GM12878 (cell line): Measurements from ENCODE around the gene RPL37A. TPM values are rescaled to one million over a fixed set of nuclear protein-coding genes. Genes with fewer than 3 reads are reported as not detected.
A peak's percentile ranks its signal among the peaks of the same experiment; 100 is the strongest.

Source experiments
- ATAC-seq: fragments of 200-7000 bp; cut with Tn5 transposase; 3 replicates; pipeline ENCODE4 v1.9.1; 2020; ENCODE audit warnings: mild to moderate bottlenecking, moderate library complexity
- BruUV-seq: library from RNA; stranded (reverse); fragments of 400-500 nt; replicated peaks from 2 replicates; lab custom pipeline; 2021; lab: Mats Ljungman, UMichigan
- CTCF ChIA-PET: fragments of 300-600 bp; sonication (Branson Sonifier 250); formaldehyde crosslinking; extraction: SDS; loops from one replicate; lab custom pipeline; 2021; ENCODE audit warnings: inconsistent platforms; lab: Yijun Ruan, JAX
- POLR2A ChIA-PET: fragments of 350-600 bp; formaldehyde crosslinking; extraction: SDS; loops from one replicate; lab custom pipeline; 2021; ENCODE audit warnings: inconsistent platforms; lab: Charles Lee
- RAD21 ChIA-PET: fragments of 300-600 bp; sonication (Branson Sonifier 250); formaldehyde crosslinking; loops from one replicate; lab custom pipeline; 2023; ENCODE audit warnings: antibody characterized with exemption; ENCODE audit not compliant: unreplicated experiment; lab: Charles Lee
- SMC1A ChIA-PET: fragments of 300-600 bp; sonication (Branson Sonifier 250); formaldehyde crosslinking; loops from one replicate; lab custom pipeline; 2023; ENCODE audit not compliant: unreplicated experiment, uncharacterized antibody; lab: Charles Lee
- DNase-seq: peaks from one replicate; pipeline ENCODE4 v3.0.0-alpha.2; 2011; ENCODE audit warnings: low read depth, low spot score
- FAIRE-seq: peaks from 3 replicates; lab custom pipeline; 2011; peaks lifted over from hg19 to GRCh38; lab: Jason Lieb, UNC
- H2AFZ ChIP-seq: 2 replicates; pipeline ENCODE4 v1.6.0; 2011; ENCODE audit warnings: low read depth, low read length, control low read depth; ENCODE audit not compliant: control insufficient read depth
- H3K27ac ChIP-seq: 2 replicates; pipeline ENCODE4 v1.5.1; 2011; ENCODE audit warnings: control low read depth; ENCODE audit not compliant: control insufficient read depth, insufficient read depth
- H3K27me3 ChIP-seq, 2 experiments: replicated peaks in 1 of 2; 2 replicates each; pipeline versions ENCODE4 v1.6.0 to v1.6.1; 2011; ENCODE audit warnings: low read length in 1 of 2; ENCODE audit not compliant: control insufficient read depth in 2 of 2, insufficient read depth in 2 of 2
- H3K36me3 ChIP-seq, 2 experiments: 2 replicates each; pipeline ENCODE4 v1.5.1; 2011; ENCODE audit warnings: low read length in 1 of 2; ENCODE audit not compliant: control insufficient read depth in 2 of 2, insufficient read depth in 2 of 2
- H3K4me1 ChIP-seq: 2 replicates; pipeline ENCODE4 v1.6.1; 2011; ENCODE audit warnings: mild to moderate bottlenecking, low read length, moderate library complexity, mixed read lengths; ENCODE audit not compliant: control insufficient read depth, insufficient read depth
- H3K4me2 ChIP-seq: 2 replicates; pipeline ENCODE4 v1.6.0; 2011; ENCODE audit warnings: control low read depth; ENCODE audit not compliant: control insufficient read depth, insufficient read depth
- H3K4me3 ChIP-seq: fragments of 200-600 bp; sonication (generic); 2 replicates; pipeline ENCODE4 v1.5.1; 2016
- H3K79me2 ChIP-seq: 2 replicates; pipeline ENCODE4 v1.6.0; 2011; ENCODE audit warnings: low read length; ENCODE audit not compliant: control insufficient read depth, insufficient read depth
- H3K9ac ChIP-seq: 2 replicates; pipeline ENCODE4 v1.8.0; 2011; ENCODE audit warnings: low read length, control low read depth, mixed read lengths; ENCODE audit not compliant: control insufficient read depth, insufficient read depth
- H3K9me3 ChIP-seq: replicated peaks from 3 replicates; pipeline ENCODE4 v1.5.1; 2011; ENCODE audit warnings: mild to moderate bottlenecking, low read length; ENCODE audit not compliant: control insufficient read depth, insufficient read depth
- H4K20me1 ChIP-seq: 2 replicates; pipeline ENCODE4 v1.6.0; 2011; ENCODE audit not compliant: control insufficient read depth, insufficient read depth
- ATF7 ChIP-seq: fragments of 450-650 bp; IDR thresholded peaks from 2 replicates; pipeline ENCODE4 v1.6.1; 2016; ENCODE audit warnings: low read depth, mild to moderate bottlenecking
- BRCA1 ChIP-seq: IDR thresholded peaks from 2 replicates; pipeline ENCODE4 v1.6.1; 2011; ENCODE audit warnings: low read depth, low read length, improper control_type of control experiment
- DPF2 ChIP-seq: fragments of 450-650 bp; IDR thresholded peaks from 2 replicates; pipeline ENCODE4 v1.6.1; 2017; ENCODE audit warnings: mild to moderate bottlenecking
- E4F1 ChIP-seq: fragments of 450-650 bp; IDR thresholded peaks from 2 replicates; pipeline ENCODE4 v1.6.1; 2018; ENCODE audit warnings: borderline replicate concordance, mild to moderate bottlenecking; ENCODE audit not compliant: partially characterized antibody
- GABPA ChIP-seq: IDR thresholded peaks from 2 replicates; pipeline ENCODE4 v1.6.1; 2014; ENCODE audit warnings: antibody characterized with exemption, low read depth, mild to moderate bottlenecking, inconsistent platforms
- HDAC6 ChIP-seq: fragments of 200-600 bp; sonication (generic); IDR thresholded peaks from one replicate; pipeline ENCODE4 v1.8.0; 2017; ENCODE audit warnings: antibody characterized with exemption; ENCODE audit not compliant: unreplicated experiment
- IRF5 ChIP-seq: fragments of 450-650 bp; IDR thresholded peaks from 2 replicates; pipeline ENCODE4 v1.6.1; 2017; ENCODE audit warnings: borderline replicate concordance
- LARP7 ChIP-seq: fragments of 450-650 bp; IDR thresholded peaks from 2 replicates; pipeline ENCODE4 v1.6.1; 2017; ENCODE audit warnings: mild to moderate bottlenecking
- MTA2 ChIP-seq: fragments of 450-650 bp; IDR thresholded peaks from 2 replicates; pipeline ENCODE4 v1.6.1; 2016; ENCODE audit warnings: low read depth, mild to moderate bottlenecking, moderate library complexity
- NR2C1 ChIP-seq: fragments of 450-650 bp; IDR thresholded peaks from 2 replicates; pipeline ENCODE4 v1.6.1; 2017; ENCODE audit warnings: antibody characterized with exemption, mild to moderate bottlenecking, moderate library complexity
- SREBF2 ChIP-seq: IDR thresholded peaks from 2 replicates; pipeline ENCODE4 v1.6.1; 2012; ENCODE audit warnings: mild to moderate bottlenecking, low read length
- ZBTB4 ChIP-seq: fragments of 450-650 bp; formaldehyde crosslinking; IDR thresholded peaks from 2 replicates; pipeline ENCODE4 v1.4.0; 2022; ENCODE audit warnings: mild to moderate bottlenecking, moderate library complexity
- ZZZ3 ChIP-seq: IDR thresholded peaks from 2 replicates; pipeline ENCODE4 v1.6.1; 2011; ENCODE audit warnings: low read depth; ENCODE audit not compliant: control insufficient read depth, insufficient read length
- WGBS: methylation state at CpG from one replicate; pipeline ENCODE4 v1.1.6; 2016; ENCODE audit warnings: low lambda C conversion rate; ENCODE audit not compliant: insufficient replicate concordance, insufficient coverage; ENCODE audit errors: missing lambda C conversion rate; 5-methylcytosine and 5-hydroxymethylcytosine counted together
- in situ Hi-C: fragments of 300-500 bp; cut with MboI; formaldehyde crosslinking; loops from 9 replicates; pipeline ENCODE4 v1.14.3; 2018; ENCODE audit warnings: mixed read lengths
- intact Hi-C: fragments of 100-400 bp; cut with micrococcal nuclease; formaldehyde crosslinking; loops from one replicate; pipeline ENCODE4 v1.14.2; 2022; ENCODE audit not compliant: unreplicated experiment
- polyA plus RNA-seq, 11 experiments: library from polyadenylated mRNA; depleted of rRNA in 4 of 11; unstranded in 6 of 11; stranded (reverse) in 5 of 11; fragments of >200 nt; fragmentation: Nextera tagmentation in 4 of 11; fragmentation: Illumina TruSeq in 1 of 11; extraction: Ambion mirVana in 4 of 11; extraction: Trizol in 1 of 11; gene quantifications; 1 replicate in 1 of 11; 2 replicates in 10 of 11; pipeline versions ENCODE4 v1.2.1 to v1.2.3, GENCODE V29; 2011 to 2016; ENCODE audit warnings: inconsistent platforms in 2 of 11, missing spikeins in 2 of 11, low read depth in 1 of 11
- total RNA-seq, 4 experiments: library from RNA; depleted of rRNA in 3 of 4; stranded (reverse); fragments of >200 nt in 3 of 4; fragmentation: Illumina TruSeq in 1 of 4; extraction: Trizol in 1 of 4; gene quantifications; 2 replicates each; pipeline versions ENCODE4 v1.2.1 to v1.2.3, GENCODE V29; 2013 to 2021

Gene RPL37A
- total and polyA plus RNA-seq, 10 of the 15 experiments (the other 5 are each of a cell fraction or from before 2014, with no cell fraction given): 2,847 to 6,854 (median 5,110) TPM

- no TSS peak for BruUV-seq
- ChIA-PET CTCF (interaction anchor here (0.9 to 1.6 kb wide), 5 partner anchors 10 to 66 kb away, joined by 3 to 5 read pairs (median 4); no protein-coding TSS in a partner anchor), POLR2A (interaction anchor here (1.0 kb wide), 2 partner anchors 9 to 16 kb away, joined by 3 read pairs; no protein-coding TSS in a partner anchor)
Observed at GRCh38 chr2:216482640-216483039, 16.0 kb upstream of the RPL37A start.

More at GRCh38 chr2:216482640-216483039, 16.0 kb upstream of the RPL37A start:
- TF ChIP-seq HDAC6 (no peak), NR2C1 (peak; percentile 41; the same call in 1 of the 2 replicates), E4F1 (no peak), ZBTB4 (CRISPR knock-in tag) (no peak), ATF7 (no peak), DPF2 (no peak), GABPA (0 out of 2 replicates have a peak, but pooled peaks have one; percentile 26), ZZZ3 (no peak), SREBF2 (no peak), IRF5 (no peak), LARP7 (no peak), BRCA1 (no peak), MTA2 (no peak)
- H4K20me1 ChIP-seq: no peaks in the 10 kb centered on the region
- no peaks in the 10 kb centered on the region for H3K9me3 ChIP-seq
- no peaks in the 10 kb centered on the region for H3K4me1 ChIP-seq
- intact Hi-C loops (no loop called here), in situ Hi-C loops (no loop called here)
- H3K9ac ChIP-seq: no peak overlapping the region
- peaks cover 2 to 4% of the 10 kb centered on the region in 2 experiments for H3K36me3 ChIP-seq
- no peak overlapping the region for H3K4me2 ChIP-seq
- ChIA-PET RAD21 (no interaction called here), SMC1A (interaction anchor here (0.7 to 1.2 kb wide), 4 partner anchors 9 to 34 kb away, joined by 3 to 5 read pairs (median 3); no protein-coding TSS in a partner anchor)
- no peak overlapping the region for H3K27ac ChIP-seq
- WGBS: 81% methylated on average over 2 of the region's 2 CpGs
- DNase-seq (no peak), FAIRE-seq (no peak), ATAC-seq (no peak)
- no peak overlapping the region for H2AFZ ChIP-seq
- H3K79me2 ChIP-seq: no peaks in the 10 kb centered on the region
- H3K27me3 ChIP-seq: no peaks in the 10 kb centered on the region
- H3K4me3 ChIP-seq: no peak overlapping the region
